Neural cell (in vitro differentiated cells): Measurements from ENCODE around the gene NXPH3. TPM values are rescaled to one million over a fixed set of nuclear protein-coding genes. Genes with fewer than 3 reads are reported as not detected.

Experiments
- H2AFZ ChIP-seq: fragments of 200-600, 300-800 bp; sonication (generic), shearing (Covaris generic); 2 replicates; pipeline ENCODE4 v1.6.0; 2014; ENCODE audit warnings: low read depth, mild to moderate bottlenecking, antibody characterized with exemption, low read length, moderate library complexity
- H3F3A ChIP-seq: fragments of 200-600 bp; shearing (Covaris generic); 2 replicates; pipeline ENCODE4 v1.6.1; 2016; ENCODE audit warnings: mild to moderate bottlenecking, moderate library complexity, mixed read lengths, antibody characterized with exemption, low read length; ENCODE audit not compliant: insufficient read depth, poor library complexity, severe bottlenecking
- H3K27ac ChIP-seq: fragments of 200-600, 300-800 bp; sonication (generic), shearing (Covaris generic); 2 replicates; pipeline ENCODE4 v1.5.1; 2014; ENCODE audit warnings: mild to moderate bottlenecking, low read length, moderate library complexity
- H3K27me3 ChIP-seq: fragments of 300-800, 200-600 bp; sonication (generic), shearing (Covaris generic); 2 replicates; pipeline ENCODE4 v1.6.0; 2014; ENCODE audit warnings: mild to moderate bottlenecking, low read depth, low read length, moderate library complexity; ENCODE audit not compliant: insufficient read depth
- H3K36me3 ChIP-seq: fragments of 300-800, 200-600 bp; sonication (generic), shearing (Covaris generic); 2 replicates; pipeline ENCODE4 v1.5.1; 2014; ENCODE audit warnings: mild to moderate bottlenecking, antibody characterized with exemption, low read length, moderate library complexity; ENCODE audit not compliant: insufficient read depth
- H3K4me2 ChIP-seq: fragments of 300-800, 200-600 bp; sonication (generic), shearing (Covaris generic); 2 replicates; pipeline ENCODE4 v1.6.0; 2014; ENCODE audit warnings: mild to moderate bottlenecking, low read length
- H3K4me3 ChIP-seq: fragments of 300-800, 200-600 bp; sonication (generic), shearing (Covaris generic); 2 replicates; pipeline ENCODE4 v1.5.1; 2014; ENCODE audit warnings: mild to moderate bottlenecking, low read length, moderate library complexity
- H3K79me2 ChIP-seq: fragments of 200-600 bp; shearing (Covaris generic); replicated peaks from 2 replicates; pipeline ENCODE4 v1.6.0; 2014; ENCODE audit warnings: mild to moderate bottlenecking, low read length, moderate library complexity; ENCODE audit not compliant: insufficient read depth
- H3K9ac ChIP-seq: fragments of 300-800, 200-600 bp; sonication (generic), shearing (Covaris generic); 2 replicates; pipeline ENCODE4 v1.6.1; 2016; ENCODE audit warnings: mild to moderate bottlenecking, low read length, mixed read lengths
- H3K9me2 ChIP-seq: fragments of 200-600 bp; shearing (Covaris generic); 2 replicates; pipeline ENCODE4 v1.6.1; 2016; ENCODE audit warnings: mild to moderate bottlenecking, low read length, mixed read lengths; ENCODE audit not compliant: insufficient read depth
- H3K9me3 ChIP-seq: fragments of 200-600, 300-800 bp; sonication (generic), shearing (Covaris generic); 2 replicates; pipeline ENCODE4 v1.6.1; 2016; ENCODE audit warnings: mild to moderate bottlenecking, mixed run types, low read length, moderate library complexity, mixed read lengths
- H4K20me1 ChIP-seq: fragments of 200-600 bp; shearing (Covaris generic); 2 replicates; pipeline ENCODE4 v1.6.1; 2016; ENCODE audit warnings: mild to moderate bottlenecking, mixed run types; ENCODE audit not compliant: insufficient read depth
- EP300 ChIP-seq: fragments of 450-650 bp; conservative IDR thresholded peaks from 2 replicates; pipeline ENCODE4 v1.6.1; 2014; ENCODE audit warnings: antibody characterized with exemption, mild to moderate bottlenecking, moderate library complexity; ENCODE audit not compliant: poor library complexity, severe bottlenecking
- EZH2 ChIP-seq: fragments of 200-600, 300-800 bp; shearing (Covaris generic), sonication (generic); IDR thresholded peaks from 2 replicates; pipeline ENCODE4 v1.6.1; 2014; ENCODE audit warnings: antibody characterized with exemption, low read length, borderline replicate concordance, mild to moderate bottlenecking; ENCODE audit not compliant: insufficient read depth, poor library complexity, severe bottlenecking
- MXI1 ChIP-seq: fragments of 450-650 bp; conservative IDR thresholded peaks from 2 replicates; pipeline ENCODE4 v1.6.1; 2014; ENCODE audit warnings: antibody characterized with exemption, mild to moderate bottlenecking; ENCODE audit not compliant: poor library complexity, severe bottlenecking
- POLR2AphosphoS5 ChIP-seq: IDR thresholded peaks from 2 replicates; pipeline ENCODE4 v1.6.1; 2012
- TAF1 ChIP-seq: IDR thresholded peaks from 2 replicates; pipeline ENCODE4 v1.6.1; 2012; ENCODE audit warnings: low read depth
- polyA plus RNA-seq: library from polyadenylated mRNA; depleted of rRNA; stranded (reverse); fragments of >200 nt; gene quantifications from 2 replicates; pipeline ENCODE4 v1.2.3, GENCODE V29; 2014
- TF ChIP-seq, protein P1 (sequence below): fragments of 450-650 bp; IDR thresholded peaks from 2 replicates; pipeline ENCODE4 v1.5.1; 2014; ENCODE audit warnings: antibody characterized with exemption, mild to moderate bottlenecking, moderate library complexity; ENCODE audit not compliant: poor library complexity, severe bottlenecking
- TF ChIP-seq, protein P2 (sequence below): IDR thresholded peaks from 2 replicates; pipeline ENCODE4 v1.6.1; 2012; ENCODE audit warnings: borderline replicate concordance

Gene NXPH3
- polyA plus RNA-seq, 1 donor from 2014 or later: 2.4 TPM

DNA sequence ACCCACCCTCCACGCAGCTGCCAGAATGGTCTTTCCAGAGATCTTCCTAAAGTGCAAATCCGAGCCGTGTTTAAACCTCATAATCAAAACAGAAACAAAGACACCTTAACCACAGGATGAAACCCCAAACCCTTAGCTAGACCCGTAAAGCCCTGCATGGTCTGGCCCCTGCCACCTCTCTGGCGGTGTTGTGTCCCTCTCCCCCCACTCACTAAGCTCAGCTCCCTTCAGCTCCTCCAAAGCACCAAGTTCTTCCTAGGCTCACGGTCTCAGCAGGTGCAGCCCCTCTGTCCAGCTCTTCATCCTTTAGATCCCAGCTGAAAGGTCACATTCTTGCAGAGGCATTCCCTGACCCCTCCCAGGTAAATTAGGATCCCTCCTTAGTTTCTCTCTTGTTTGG, 4.4 kb upstream of the NXPH3 start:
- no peak overlapping the region for H3K27ac ChIP-seq
- TF ChIP-seq EZH2: no peak
- TF ChIP-seq MXI1: no peak
- TF ChIP-seq, protein P1, sequence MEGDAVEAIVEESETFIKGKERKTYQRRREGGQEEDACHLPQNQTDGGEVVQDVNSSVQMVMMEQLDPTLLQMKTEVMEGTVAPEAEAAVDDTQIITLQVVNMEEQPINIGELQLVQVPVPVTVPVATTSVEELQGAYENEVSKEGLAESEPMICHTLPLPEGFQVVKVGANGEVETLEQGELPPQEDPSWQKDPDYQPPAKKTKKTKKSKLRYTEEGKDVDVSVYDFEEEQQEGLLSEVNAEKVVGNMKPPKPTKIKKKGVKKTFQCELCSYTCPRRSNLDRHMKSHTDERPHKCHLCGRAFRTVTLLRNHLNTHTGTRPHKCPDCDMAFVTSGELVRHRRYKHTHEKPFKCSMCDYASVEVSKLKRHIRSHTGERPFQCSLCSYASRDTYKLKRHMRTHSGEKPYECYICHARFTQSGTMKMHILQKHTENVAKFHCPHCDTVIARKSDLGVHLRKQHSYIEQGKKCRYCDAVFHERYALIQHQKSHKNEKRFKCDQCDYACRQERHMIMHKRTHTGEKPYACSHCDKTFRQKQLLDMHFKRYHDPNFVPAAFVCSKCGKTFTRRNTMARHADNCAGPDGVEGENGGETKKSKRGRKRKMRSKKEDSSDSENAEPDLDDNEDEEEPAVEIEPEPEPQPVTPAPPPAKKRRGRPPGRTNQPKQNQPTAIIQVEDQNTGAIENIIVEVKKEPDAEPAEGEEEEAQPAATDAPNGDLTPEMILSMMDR: no peak
- TF ChIP-seq TAF1: no peak

DNA sequence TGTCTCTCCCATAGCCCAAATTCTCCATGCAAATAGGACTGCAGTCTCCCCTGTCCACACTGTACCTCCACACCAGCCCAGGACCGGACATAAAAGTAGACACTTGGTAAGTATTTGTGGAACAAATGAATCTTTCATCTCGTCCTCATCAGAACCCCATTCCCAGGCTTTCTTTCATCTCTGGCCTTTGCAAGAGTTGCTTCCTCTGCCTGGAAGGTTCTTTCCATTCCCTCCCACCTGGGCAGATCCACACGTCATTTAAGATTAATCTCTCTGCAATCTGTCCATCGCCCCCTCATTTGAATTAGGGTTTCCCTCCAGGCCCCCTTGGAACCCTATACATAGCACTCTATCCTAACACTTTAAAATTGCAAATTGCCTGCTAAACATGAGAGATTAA, 3.9 kb upstream of the NXPH3 start:
- Histone ChIP-seq H3K27me3 (peaks cover 46% of the 10 kb centered on the region), H3F3A (no peaks in the 10 kb centered on the region), H3K36me3 (no peaks in the 10 kb centered on the region), H4K20me1 (no peaks in the 10 kb centered on the region), H2AFZ (no peak overlapping the region), H3K9me3 (no peaks in the 10 kb centered on the region), H3K27ac (no peak overlapping the region), H3K4me3 (no peak overlapping the region), H3K9ac (no peak overlapping the region), H3K79me2 (no peaks in the 10 kb centered on the region), H3K9me2 (no peaks in the 10 kb centered on the region), H3K4me2 (no peak overlapping the region)
- TF ChIP-seq, protein P1: no peak
- no peak for TF ChIP-seq TAF1
- TF ChIP-seq POLR2AphosphoS5: no peak
- no peak for TF ChIP-seq EP300
- TF ChIP-seq, protein P2, sequence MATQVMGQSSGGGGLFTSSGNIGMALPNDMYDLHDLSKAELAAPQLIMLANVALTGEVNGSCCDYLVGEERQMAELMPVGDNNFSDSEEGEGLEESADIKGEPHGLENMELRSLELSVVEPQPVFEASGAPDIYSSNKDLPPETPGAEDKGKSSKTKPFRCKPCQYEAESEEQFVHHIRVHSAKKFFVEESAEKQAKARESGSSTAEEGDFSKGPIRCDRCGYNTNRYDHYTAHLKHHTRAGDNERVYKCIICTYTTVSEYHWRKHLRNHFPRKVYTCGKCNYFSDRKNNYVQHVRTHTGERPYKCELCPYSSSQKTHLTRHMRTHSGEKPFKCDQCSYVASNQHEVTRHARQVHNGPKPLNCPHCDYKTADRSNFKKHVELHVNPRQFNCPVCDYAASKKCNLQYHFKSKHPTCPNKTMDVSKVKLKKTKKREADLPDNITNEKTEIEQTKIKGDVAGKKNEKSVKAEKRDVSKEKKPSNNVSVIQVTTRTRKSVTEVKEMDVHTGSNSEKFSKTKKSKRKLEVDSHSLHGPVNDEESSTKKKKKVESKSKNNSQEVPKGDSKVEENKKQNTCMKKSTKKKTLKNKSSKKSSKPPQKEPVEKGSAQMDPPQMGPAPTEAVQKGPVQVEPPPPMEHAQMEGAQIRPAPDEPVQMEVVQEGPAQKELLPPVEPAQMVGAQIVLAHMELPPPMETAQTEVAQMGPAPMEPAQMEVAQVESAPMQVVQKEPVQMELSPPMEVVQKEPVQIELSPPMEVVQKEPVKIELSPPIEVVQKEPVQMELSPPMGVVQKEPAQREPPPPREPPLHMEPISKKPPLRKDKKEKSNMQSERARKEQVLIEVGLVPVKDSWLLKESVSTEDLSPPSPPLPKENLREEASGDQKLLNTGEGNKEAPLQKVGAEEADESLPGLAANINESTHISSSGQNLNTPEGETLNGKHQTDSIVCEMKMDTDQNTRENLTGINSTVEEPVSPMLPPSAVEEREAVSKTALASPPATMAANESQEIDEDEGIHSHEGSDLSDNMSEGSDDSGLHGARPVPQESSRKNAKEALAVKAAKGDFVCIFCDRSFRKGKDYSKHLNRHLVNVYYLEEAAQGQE: no peak

More for the DNA sequence above, 4.4 kb upstream of the NXPH3 start:
- Histone ChIP-seq H3K9me3 (no peaks in the 10 kb centered on the region), H3K4me2 (no peak overlapping the region), H2AFZ (no peak overlapping the region), H3F3A (no peaks in the 10 kb centered on the region), H4K20me1 (no peaks in the 10 kb centered on the region), H3K79me2 (no peaks in the 10 kb centered on the region), H3K4me3 (no peak overlapping the region), H3K36me3 (no peaks in the 10 kb centered on the region), H3K9me2 (no peaks in the 10 kb centered on the region), H3K9ac (no peak overlapping the region), H3K27me3 (peaks cover 42% of the 10 kb centered on the region)
